Testis (tissue), 2 donors: ENCODE results near the gene HNRNPD.

ENCODE experiments used
- CTCF ChIP-seq, 3 experiments: fragments of 450-650 bp in 2 of 3; fragments of 200-600 bp in 1 of 3; sonication (generic) in 1 of 3; IDR thresholded peaks; one replicate each; pipeline ENCODE4 v1.5.1; 2016 to 2019; ENCODE audit warnings: antibody characterized with exemption in 3 of 3, mild to moderate bottlenecking in 2 of 3, moderate library complexity in 1 of 3
- POLR2A ChIP-seq: fragments of 450-650 bp; IDR thresholded peaks from one replicate; pipeline ENCODE4 v1.6.1; 2017; ENCODE audit warnings: antibody characterized with exemption, mild to moderate bottlenecking, moderate library complexity

GRCh38 chr4:82373816-82374625, at the start of gene HNRNPD:
- TF ChIP-seq CTCF (IDR thresholded peaks at IDR 0.05) = no peak
- peak; percentile 31 for TF ChIP-seq POLR2A
